Transverse colon (tissue), 4 donors: ENCODE data around the gene TBC1D19.

Source experiments
- EP300 ChIP-seq: sonication (generic); formaldehyde crosslinking; IDR thresholded peaks from one replicate; pipeline ENCODE4 v1.6.1; 2017; ENCODE audit warnings: antibody characterized with exemption, low read depth
- POLR2A ChIP-seq: fragments of 450-650 bp; IDR thresholded peaks from one replicate; pipeline ENCODE4 v1.6.1; 2016; ENCODE audit warnings: antibody characterized with exemption, mild to moderate bottlenecking, moderate library complexity
- POLR2AphosphoS5 ChIP-seq, 3 donors: sonication (generic); formaldehyde crosslinking; IDR thresholded peaks; one replicate each; pipeline ENCODE4 v1.6.1; 2016; ENCODE audit warnings: antibody characterized with exemption in 3 of 3
- TF ChIP-seq, protein P1 (sequence below), 5 experiments: fragments of 200-600 bp in 3 of 5; fragments of 450-650 bp in 2 of 5; sonication (generic) in 3 of 5; IDR thresholded peaks; 1 replicate in 2 of 5; 2 replicates in 3 of 5; pipeline ENCODE4 v1.5.1; 2016 to 2017; ENCODE audit warnings: antibody characterized with exemption in 5 of 5, inconsistent platforms in 3 of 5, mild to moderate bottlenecking in 2 of 5, moderate library complexity in 1 of 5

DNA sequence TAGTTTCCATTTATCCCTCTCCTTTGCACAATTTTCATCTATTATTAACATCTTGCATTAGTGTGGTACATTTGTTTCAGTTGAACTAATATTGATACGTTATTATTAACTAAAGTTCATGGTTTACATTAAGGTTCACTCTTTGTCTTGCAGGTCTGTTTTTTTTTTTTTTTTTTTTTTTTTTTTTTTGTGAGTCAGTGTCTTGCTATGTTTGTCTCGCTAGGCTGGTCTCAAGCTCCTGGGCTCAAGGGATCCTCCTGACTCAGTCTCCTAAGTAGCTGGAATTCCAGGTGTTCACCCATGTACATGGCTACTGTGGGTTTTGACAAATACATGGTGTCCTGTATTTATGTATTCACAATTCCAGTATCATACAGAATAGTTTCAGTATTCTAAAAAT, 6.8 kb downstream of the TBC1D19 start:
- TF ChIP-seq EP300, result no peak
- TF ChIP-seq, protein P1, sequence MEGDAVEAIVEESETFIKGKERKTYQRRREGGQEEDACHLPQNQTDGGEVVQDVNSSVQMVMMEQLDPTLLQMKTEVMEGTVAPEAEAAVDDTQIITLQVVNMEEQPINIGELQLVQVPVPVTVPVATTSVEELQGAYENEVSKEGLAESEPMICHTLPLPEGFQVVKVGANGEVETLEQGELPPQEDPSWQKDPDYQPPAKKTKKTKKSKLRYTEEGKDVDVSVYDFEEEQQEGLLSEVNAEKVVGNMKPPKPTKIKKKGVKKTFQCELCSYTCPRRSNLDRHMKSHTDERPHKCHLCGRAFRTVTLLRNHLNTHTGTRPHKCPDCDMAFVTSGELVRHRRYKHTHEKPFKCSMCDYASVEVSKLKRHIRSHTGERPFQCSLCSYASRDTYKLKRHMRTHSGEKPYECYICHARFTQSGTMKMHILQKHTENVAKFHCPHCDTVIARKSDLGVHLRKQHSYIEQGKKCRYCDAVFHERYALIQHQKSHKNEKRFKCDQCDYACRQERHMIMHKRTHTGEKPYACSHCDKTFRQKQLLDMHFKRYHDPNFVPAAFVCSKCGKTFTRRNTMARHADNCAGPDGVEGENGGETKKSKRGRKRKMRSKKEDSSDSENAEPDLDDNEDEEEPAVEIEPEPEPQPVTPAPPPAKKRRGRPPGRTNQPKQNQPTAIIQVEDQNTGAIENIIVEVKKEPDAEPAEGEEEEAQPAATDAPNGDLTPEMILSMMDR (IDR thresholded peaks at IDR 0.05), result no peak
- TF ChIP-seq POLR2A, result no peak
- no peak for TF ChIP-seq POLR2AphosphoS5 (IDR thresholded peaks at IDR 0.05)
